Stimulated activated CD8-positive, alpha-beta memory T cell treated with anti-CD3 and anti-CD28 coated beads, Interleukin-15, amount 100 ng/mL, for 1 hour (primary cell): ENCODE results near the gene LRRK1.
"Not testable (repeated sequence)": the region's sequence is repeated elsewhere in the genome, so short reads cannot be mapped to it uniquely, and the experiment has no call there.

ENCODE experiments used
- DNase-seq: peaks from one replicate; pipeline ENCODE4 v3.0.0-alpha.2; 2020; ENCODE audit warnings: low read depth

The LRRK1 gene

GRCh38 chr15:101070024-101070423 lies 150.9 kb downstream of the LRRK1 start:
- no peak for DNase-seq

- DNase-seq = no peak
Observed at GRCh38 chr15:101070502-101071273, 151.5 kb downstream of the LRRK1 start.

GRCh38 chr15:101071651-101072050 lies 152.5 kb downstream of the LRRK1 start:
- DNase-seq = no peak

GRCh38 chr15:101072235-101072634 lies 153.1 kb downstream of the LRRK1 start:
- DNase-seq = not testable (repeated sequence)

- DNase-seq = not testable (repeated sequence)
Observed at GRCh38 chr15:101077806-101078668, 158.9 kb downstream of the LRRK1 start.

- DNase-seq = no peak
Observed at GRCh38 chr15:101078669-101079323, 159.6 kb downstream of the LRRK1 start.

- no peak for DNase-seq
Observed at GRCh38 chr15:101081900-101082299, 162.7 kb downstream of the LRRK1 start.

GRCh38 chr15:101083336-101084045 lies 164.3 kb downstream of the LRRK1 start:
- no peak for DNase-seq

GRCh38 chr15:101084801-101085200 lies 165.6 kb downstream of the LRRK1 start:
- DNase-seq = no peak

- no peak for DNase-seq
Observed at GRCh38 chr15:101085311-101085700, 166.1 kb downstream of the LRRK1 start.

GRCh38 chr15:101086394-101087171 lies 167.4 kb downstream of the LRRK1 start:
- DNase-seq = no peak

- no peak for DNase-seq
Observed at GRCh38 chr15:101087172-101087769, 168.1 kb downstream of the LRRK1 start.

GRCh38 chr15:101088271-101088670 lies 169.1 kb downstream of the LRRK1 start:
- no peak for DNase-seq

- peak; percentile 62 for DNase-seq
Observed at GRCh38 chr15:101088788-101089578, 169.8 kb downstream of the LRRK1 start.

- DNase-seq = no peak
Observed at GRCh38 chr15:101089579-101090427, 170.6 kb downstream of the LRRK1 start.

- no peak for DNase-seq
Observed at GRCh38 chr15:101090428-101090790, 171.3 kb downstream of the LRRK1 start.

- DNase-seq = no peak
Observed at GRCh38 chr15:101091080-101092017, 172.2 kb downstream of the LRRK1 start.
